ENCODE measurements around the gene AIPL1. TPM values are rescaled to one million over a fixed set of nuclear protein-coding genes. Genes with fewer than 3 reads are reported as not detected.
"Not testable (repeated sequence)": the region's sequence is repeated elsewhere in the genome, so short reads cannot be mapped to it uniquely, and the experiment has no call there.

AIPL1 gene
- total RNA-seq = not detected

DNA sequence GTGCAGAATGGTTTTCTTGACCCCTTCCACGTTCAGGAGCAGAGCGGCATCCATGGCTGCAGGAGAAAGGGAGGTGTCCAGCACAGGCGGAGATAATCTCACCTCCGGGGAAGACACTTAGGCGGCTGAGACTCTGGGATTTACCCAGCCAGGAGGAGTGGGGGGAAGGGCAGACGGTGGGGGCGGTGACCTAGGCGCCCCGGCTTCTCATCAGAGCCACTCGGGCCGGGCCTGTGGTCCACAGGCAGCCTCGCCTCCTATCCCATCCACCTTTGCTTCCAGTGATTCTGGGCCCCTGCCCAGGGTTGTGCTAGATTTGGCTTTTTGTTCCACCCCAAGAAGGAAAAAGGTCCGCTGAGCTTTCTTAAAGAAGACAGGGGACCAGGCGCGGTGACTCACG, at the start of gene AIPL1:
Gene AIPL1, minus strand, starts transcription at position 71 of the 400 bp plus-strand sequence. Its CDS starts 17 bp downstream, at position 54.
- H3K4me1 ChIP-seq = no peaks in the 10 kb centered on the region
- ATAC-seq = no peak
- H3K9me3 ChIP-seq = peaks cover 0 to 8% (median 0%) of the 10 kb centered on the region in 3 donors
- TF ChIP-seq EP300 (IDR thresholded peaks at IDR 0.05) (no peak), POLR2A (IDR thresholded peaks at IDR 0.05) (no peak), CTCF (IDR thresholded peaks at IDR 0.05) (no peak), POLR2AphosphoS5 (IDR thresholded peaks at IDR 0.05) (no peak)
- peaks cover 51% of the 10 kb centered on the region for H3K27me3 ChIP-seq
- no peak within 1 kb of the TSS for H3K27ac ChIP-seq
- no peak within 1 kb of the TSS for H3K4me3 ChIP-seq
- no peaks in the 10 kb centered on the region for H3K36me3 ChIP-seq
- WGBS, 2 donors (ENCODE audit: low coverage in 1 of 2) = 59% methylated on average over 5 of the region's 16 CpGs; no CpG with 5 or more reads in 1 of the 2 donors

DNA sequence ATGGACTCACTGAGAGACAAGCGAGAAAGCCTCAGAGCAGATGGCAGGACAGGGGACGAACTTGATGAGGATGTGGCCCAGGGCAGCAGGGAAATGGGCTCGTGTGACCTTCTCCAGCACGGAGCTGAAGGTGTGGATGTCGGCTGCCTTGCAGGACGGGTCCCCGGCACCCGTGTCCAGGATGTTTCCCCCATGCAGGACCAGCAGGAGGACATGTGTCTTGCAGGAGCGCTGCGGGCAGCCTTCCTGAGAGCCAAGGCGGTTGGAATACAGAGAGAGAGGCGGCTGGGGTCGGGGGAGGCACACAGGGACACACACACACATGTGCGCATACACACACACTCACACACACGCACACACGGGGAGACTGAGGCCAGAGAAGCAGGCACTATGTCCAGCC, 48.6 kb upstream of the AIPL1 start:
- ATAC-seq = no peak
- no peaks in the 10 kb centered on the region for H3K9me3 ChIP-seq
- no peaks in the 10 kb centered on the region for H3K27me3 ChIP-seq
- H3K36me3 ChIP-seq = peaks cover 0 to 27% of the 10 kb centered on the region in 2 donors
- 75 to 100% methylated on average over 1 to 8 of the region's 16 CpGs for WGBS, 2 donors (ENCODE audit: low coverage in 1 of 2)
- H3K27ac ChIP-seq = no peak overlapping the region
- H3K4me3 ChIP-seq = no peak overlapping the region
- H3K4me1 ChIP-seq = peaks cover 0 to 18% (median 4%) of the 10 kb centered on the region in 3 donors
- TF ChIP-seq CTCF (IDR thresholded peaks at IDR 0.05) (no peak), POLR2A (IDR thresholded peaks at IDR 0.05) (no peak), POLR2AphosphoS5 (IDR thresholded peaks at IDR 0.05) (no peak), EP300 (IDR thresholded peaks at IDR 0.05) (no peak)

GRCh38 chr17:6482796-6483195, 47.9 kb upstream of the AIPL1 start:
- 67% methylated on average over 2 of the region's 10 CpGs; no CpG with 5 or more reads in 1 of the 2 donors for WGBS, 2 donors (ENCODE audit: low coverage in 1 of 2)
- not testable (repeated sequence) for H3K9me3 ChIP-seq, H3K27ac ChIP-seq, ATAC-seq, H3K27me3 ChIP-seq, H3K4me3 ChIP-seq
- Histone ChIP-seq H3K4me1 (peaks cover 0 to 11% (median 4%) of the 10 kb centered on the region in 3 donors), H3K36me3 (peaks cover 0 to 34% of the 10 kb centered on the region in 2 donors)

GRCh38 chr17:6482105-6482455, 47.2 kb upstream of the AIPL1 start:
- H3K4me3 ChIP-seq = no peak overlapping the region
- H3K4me1 ChIP-seq = peaks cover 0 to 4% (median 0%) of the 10 kb centered on the region in 3 donors
- H3K27ac ChIP-seq = no peak overlapping the region
- H3K27me3 ChIP-seq = no peaks in the 10 kb centered on the region
- TF ChIP-seq POLR2AphosphoS5 (IDR thresholded peaks at IDR 0.05) = no peak
- TF ChIP-seq CTCF (IDR thresholded peaks at IDR 0.05) = no peak
- TF ChIP-seq EP300 (IDR thresholded peaks at IDR 0.05) = no peak
- no peak for TF ChIP-seq POLR2A (IDR thresholded peaks at IDR 0.05)
- 90 to 96% methylated on average over 2 to 4 of the region's 6 CpGs for WGBS, 2 donors (ENCODE audit: low coverage in 1 of 2)
- H3K9me3 ChIP-seq = no peaks in the 10 kb centered on the region
- no peak for ATAC-seq
- peaks cover 0 to 41% of the 10 kb centered on the region in 2 donors for H3K36me3 ChIP-seq

DNA sequence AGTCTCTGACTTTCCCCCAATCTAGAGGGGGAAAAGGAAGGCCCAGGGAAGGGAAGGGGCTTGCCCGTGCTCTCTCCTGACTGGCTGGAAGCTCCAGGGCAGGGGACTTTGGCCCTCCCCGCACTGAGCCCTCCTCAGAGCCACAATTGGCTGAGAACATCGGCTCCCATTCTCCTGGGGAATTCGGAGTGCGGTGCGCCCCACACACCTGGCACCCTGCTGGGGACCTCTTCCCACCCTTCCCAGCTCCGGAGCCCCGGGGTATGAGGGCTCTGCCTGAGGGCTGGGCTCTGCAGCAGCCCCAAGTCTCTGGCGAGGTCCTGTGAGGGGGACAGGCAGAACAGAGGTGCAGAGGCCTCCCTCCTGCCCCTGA, 45.4 kb upstream of the AIPL1 start:
- H3K27ac ChIP-seq = no peak overlapping the region
- no peak for TF ChIP-seq CTCF (IDR thresholded peaks at IDR 0.05)
- TF ChIP-seq POLR2A (IDR thresholded peaks at IDR 0.05) = no peak
- no peak for TF ChIP-seq POLR2AphosphoS5 (IDR thresholded peaks at IDR 0.05)
- no peak for TF ChIP-seq EP300 (IDR thresholded peaks at IDR 0.05)
- H3K4me3 ChIP-seq = no peak overlapping the region
- peaks cover 0 to 52% of the 10 kb centered on the region in 2 donors for H3K36me3 ChIP-seq
- H3K27me3 ChIP-seq = no peaks in the 10 kb centered on the region
- no peak for ATAC-seq
- no CpG with 5 or more reads among the region's 9 CpGs for WGBS, 2 donors (ENCODE audit: low coverage in 1 of 2)
- H3K9me3 ChIP-seq = no peaks in the 10 kb centered on the region
- H3K4me1 ChIP-seq = peaks cover 0 to 16% (median 0%) of the 10 kb centered on the region in 3 donors
